ACC112 (cell line): ENCODE data around the gene NLGN1.
"Not testable (repeated sequence)": the region's sequence is repeated elsewhere in the genome, so short reads cannot be mapped to it uniquely, and the experiment has no call there.

Experiments
- H2AFZ ChIP-seq: fragments of 200-600 bp; sonication (generic); one replicate; pipeline ENCODE4 v1.6.0; 2017; ENCODE audit warnings: antibody characterized with exemption, low read length; ENCODE audit not compliant: unreplicated experiment
- H3K27ac ChIP-seq: fragments of 200-600 bp; sonication (generic); 2 replicates; pipeline ENCODE4 v1.5.1; 2014; ENCODE audit warnings: low read depth, mild to moderate bottlenecking, antibody characterized with exemption, low read length, moderate library complexity
- H3K27me3 ChIP-seq: fragments of 200-600 bp; sonication (generic); 2 replicates; pipeline ENCODE4 v1.6.1; 2014; ENCODE audit warnings: mild to moderate bottlenecking, antibody characterized with exemption, low read length, moderate library complexity, mixed read lengths; ENCODE audit not compliant: insufficient read depth
- H3K36me3 ChIP-seq: fragments of 200-600 bp; sonication (generic); 2 replicates; pipeline ENCODE4 v1.6.1; 2016; ENCODE audit warnings: mild to moderate bottlenecking, antibody characterized with exemption, low read length, moderate library complexity, mixed read lengths; ENCODE audit not compliant: insufficient read depth
- H3K4me1 ChIP-seq: fragments of 200-600 bp; sonication (generic); one replicate; pipeline ENCODE4 v1.6.1; 2016; ENCODE audit warnings: low read length, mixed read lengths; ENCODE audit not compliant: insufficient read depth, unreplicated experiment, control insufficient read depth
- H3K4me3 ChIP-seq: fragments of 200-600 bp; sonication (generic); 2 replicates; pipeline ENCODE4 v1.5.1; 2014; ENCODE audit warnings: mild to moderate bottlenecking, low read depth, low read length
- H3K79me2 ChIP-seq: fragments of 200-600 bp; sonication (generic); one replicate; pipeline ENCODE4 v1.6.0; 2016; ENCODE audit warnings: low read length; ENCODE audit not compliant: control insufficient read depth, unreplicated experiment, insufficient read depth

NLGN1 gene

DNA sequence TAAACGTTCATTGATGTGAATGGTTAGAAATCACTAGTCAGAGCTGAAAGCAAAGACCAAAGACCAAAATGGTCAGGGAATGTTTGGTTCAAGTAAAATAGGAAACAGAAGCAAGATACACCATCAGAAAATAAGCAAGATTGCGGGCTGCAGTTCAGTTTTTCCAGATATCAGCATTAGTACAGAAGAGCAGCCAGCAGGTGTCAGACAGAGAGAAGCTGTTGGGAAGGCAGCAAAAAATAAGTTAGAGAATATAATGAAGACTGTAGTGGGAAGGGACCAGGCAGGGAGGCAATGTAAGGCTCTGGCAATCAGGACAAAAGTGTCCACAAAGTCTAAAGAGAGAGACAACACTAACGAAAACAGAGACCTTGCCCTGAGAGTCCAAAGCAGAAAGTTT is 822.2 kb downstream of the NLGN1 start:
- Histone ChIP-seq H2AFZ (no peak overlapping the region), H3K4me1 (peaks cover 16% of the 10 kb centered on the region), H3K27me3 (no peaks in the 10 kb centered on the region), H3K79me2 (no peaks in the 10 kb centered on the region), H3K4me3 (no peak overlapping the region), H3K36me3 (no peaks in the 10 kb centered on the region), H3K27ac (no peak overlapping the region)

DNA sequence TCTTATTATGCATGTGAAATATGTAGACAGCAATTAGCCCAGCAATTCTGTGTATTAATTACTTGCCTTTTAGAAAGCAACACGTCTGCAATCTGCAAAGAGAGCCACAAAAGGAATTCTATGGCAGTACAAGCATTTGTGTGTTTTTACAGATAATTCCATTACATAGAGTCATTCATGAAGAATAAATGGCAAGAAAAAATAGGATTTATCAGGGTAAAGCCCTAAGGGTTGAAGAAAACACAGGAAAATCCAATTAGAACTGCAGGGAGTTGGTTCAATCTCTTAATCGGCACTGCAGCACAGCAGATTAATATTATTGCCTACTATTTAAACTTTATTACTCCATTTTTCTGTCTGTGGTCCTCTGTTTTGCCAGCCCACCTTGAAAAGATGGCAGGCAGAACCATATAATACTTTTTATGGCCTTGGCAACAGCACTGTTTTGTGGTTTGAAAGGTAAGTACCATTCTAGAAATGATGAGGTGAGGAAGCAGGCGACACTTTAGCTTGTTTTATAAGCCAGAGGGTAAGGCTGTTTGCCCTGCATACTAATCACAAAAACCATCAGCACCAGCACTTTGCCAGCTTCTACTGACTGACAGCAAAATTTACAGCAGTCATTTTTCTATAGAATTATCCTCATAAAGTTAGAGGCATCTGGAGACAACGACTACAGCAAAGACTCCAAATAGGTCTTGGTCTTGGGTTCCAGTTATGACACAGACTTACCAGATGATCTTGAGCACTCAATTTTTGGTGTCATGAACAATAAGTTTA is 823.4 kb downstream of the NLGN1 start:
- Histone ChIP-seq H2AFZ (no peak overlapping the region), H3K27ac (no peak overlapping the region), H3K4me3 (no peak overlapping the region), H3K4me1 (peaks cover 16% of the 10 kb centered on the region), H3K79me2 (no peaks in the 10 kb centered on the region), H3K36me3 (no peaks in the 10 kb centered on the region), H3K27me3 (no peaks in the 10 kb centered on the region)

DNA sequence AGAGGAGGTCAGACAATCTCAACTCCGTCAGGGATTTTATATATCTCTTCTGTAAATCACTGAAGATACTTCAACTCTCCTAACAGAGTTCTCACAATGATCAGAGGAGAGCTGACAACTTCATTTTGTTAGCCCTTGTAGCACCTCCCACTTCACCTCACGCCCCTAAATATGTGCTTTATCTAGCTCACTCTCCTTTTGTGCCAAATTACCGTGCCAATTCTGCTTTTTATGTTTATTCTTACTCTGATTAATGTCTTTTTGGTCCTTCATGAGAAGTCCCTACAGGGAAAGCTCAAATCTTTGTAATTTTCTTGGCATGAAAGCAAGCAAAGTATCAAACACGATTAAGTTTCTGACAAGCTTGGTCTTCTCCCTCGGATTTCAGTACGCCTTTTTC is 825.5 kb downstream of the NLGN1 start:
- no peaks in the 10 kb centered on the region for H3K36me3 ChIP-seq
- no peak overlapping the region for H2AFZ ChIP-seq
- no peak overlapping the region for H3K4me3 ChIP-seq
- H3K27me3 ChIP-seq = no peaks in the 10 kb centered on the region
- no peak overlapping the region for H3K27ac ChIP-seq
- H3K4me1 ChIP-seq = peaks cover 9% of the 10 kb centered on the region
- no peaks in the 10 kb centered on the region for H3K79me2 ChIP-seq

DNA sequence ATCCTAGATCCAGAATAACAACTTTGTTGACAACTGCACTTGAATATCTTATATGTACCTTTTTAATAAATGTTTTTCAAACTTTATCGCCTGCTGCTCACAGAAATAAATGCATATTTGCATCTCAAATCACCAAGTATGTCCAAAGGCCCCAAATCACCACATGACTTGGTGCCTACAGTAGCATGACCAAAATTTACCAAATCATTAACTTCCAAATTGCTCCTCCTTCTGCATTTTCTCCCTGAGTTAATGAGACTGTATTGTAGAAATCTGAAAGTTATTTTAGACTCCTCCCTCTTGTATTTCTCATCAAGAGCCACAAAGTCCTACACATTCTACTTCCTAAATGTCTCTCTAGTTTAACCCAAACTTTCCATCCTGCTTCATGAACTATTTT is 826.1 kb downstream of the NLGN1 start:
- H3K27me3 ChIP-seq = no peaks in the 10 kb centered on the region
- no peak overlapping the region for H3K27ac ChIP-seq

DNA sequence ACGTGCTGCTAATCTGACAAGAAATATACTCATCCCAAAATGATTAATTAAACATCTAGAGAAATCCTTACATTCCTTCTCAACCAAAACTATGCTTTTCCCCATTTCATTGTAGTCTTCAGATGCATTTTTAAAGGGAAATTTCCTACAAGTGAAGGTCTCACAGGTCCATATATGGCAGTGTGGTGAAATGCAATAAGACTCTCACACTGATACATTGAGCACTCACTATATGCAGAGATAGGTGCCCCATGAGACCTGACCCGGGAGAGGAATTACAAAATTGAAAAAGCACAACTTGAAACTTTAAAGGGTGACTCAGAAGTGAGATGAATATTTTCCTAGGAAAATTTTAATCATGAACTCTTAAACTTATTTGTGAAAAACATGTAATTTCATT is 832.4 kb downstream of the NLGN1 start:
- Histone ChIP-seq H3K27ac (no peak overlapping the region), H3K79me2 (no peaks in the 10 kb centered on the region), H3K4me1 (peaks cover 11% of the 10 kb centered on the region), H2AFZ (no peak overlapping the region), H3K36me3 (no peaks in the 10 kb centered on the region), H3K27me3 (no peaks in the 10 kb centered on the region), H3K4me3 (no peak overlapping the region)

More for the DNA sequence above, 826.1 kb downstream of the NLGN1 start:
- Histone ChIP-seq H3K4me3 (no peak overlapping the region), H3K36me3 (no peaks in the 10 kb centered on the region), H3K4me1 (peaks cover 3% of the 10 kb centered on the region), H3K79me2 (no peaks in the 10 kb centered on the region), H2AFZ (no peak overlapping the region)

DNA sequence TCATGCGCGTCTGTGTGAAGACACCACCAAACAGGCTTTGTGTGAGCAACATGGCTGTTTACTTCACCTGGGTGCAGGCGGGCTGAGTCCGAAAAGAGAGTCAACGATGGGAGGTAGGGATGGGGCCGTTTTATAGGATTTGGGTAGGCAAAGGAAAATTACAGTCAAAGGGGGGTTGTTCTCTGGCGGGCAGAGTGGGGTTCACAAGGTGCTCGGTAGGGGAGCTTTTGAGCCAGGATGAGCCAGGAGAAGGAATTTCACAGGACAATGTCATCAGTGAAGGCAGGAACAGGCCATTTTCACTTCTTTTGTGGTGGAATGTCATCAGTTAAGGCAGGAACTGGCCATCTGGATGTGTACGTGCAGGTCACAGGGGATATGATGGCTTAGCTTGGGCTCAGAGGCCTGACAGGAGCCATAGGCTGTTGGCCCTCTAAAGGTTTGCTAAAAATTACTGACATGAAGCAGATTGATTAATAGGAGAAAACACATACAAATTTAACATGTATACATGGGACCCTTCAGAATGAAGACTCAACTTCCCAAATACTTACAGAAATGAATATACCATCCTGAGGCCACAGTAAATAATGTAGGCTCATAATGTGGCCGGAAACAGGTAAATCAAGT is 834.6 kb downstream of the NLGN1 start:
- H3K27me3 ChIP-seq, H3K36me3 ChIP-seq, H3K27ac ChIP-seq, H2AFZ ChIP-seq, H3K4me3 ChIP-seq, H3K79me2 ChIP-seq: not testable (repeated sequence)
- H3K4me1 ChIP-seq = peaks cover 11% of the 10 kb centered on the region

DNA sequence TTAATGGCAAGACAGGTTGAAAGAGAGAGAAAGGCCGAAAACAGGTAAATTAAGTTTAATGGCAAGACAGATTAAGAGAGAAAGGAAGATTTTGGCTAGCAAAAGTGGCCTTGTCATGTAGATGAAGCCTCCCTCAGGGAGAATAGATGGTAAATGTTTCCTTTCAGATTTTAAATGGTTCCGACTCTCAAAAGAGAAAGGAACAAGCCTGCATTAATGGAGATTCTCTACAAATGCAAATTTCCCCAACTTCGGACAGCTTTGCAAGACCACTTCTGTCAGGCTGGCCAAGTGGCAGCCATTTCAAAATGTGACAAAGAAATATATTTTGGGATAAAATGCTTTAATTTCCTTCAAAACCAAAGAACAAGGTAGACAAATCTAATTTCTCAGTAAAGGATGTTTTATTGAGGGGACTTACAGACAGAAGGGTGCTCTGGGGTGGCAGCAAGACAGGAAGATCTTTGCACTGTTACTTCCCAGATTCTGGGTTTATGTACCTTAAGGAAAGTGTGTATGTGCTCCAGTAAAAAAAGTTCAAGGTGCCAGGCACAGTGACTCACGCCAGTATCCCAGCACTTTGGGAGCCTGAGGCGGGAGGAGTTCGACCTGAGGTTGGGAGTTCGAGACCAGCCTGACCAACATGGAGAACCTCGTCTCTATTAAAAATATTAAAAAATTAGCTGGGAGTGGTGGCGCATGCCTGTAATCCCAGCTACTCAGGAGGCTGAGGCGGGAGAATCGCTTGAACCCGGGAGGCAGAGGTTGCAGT is 835.3 kb downstream of the NLGN1 start:
- Histone ChIP-seq H3K27ac (no peak overlapping the region), H2AFZ (no peak overlapping the region), H3K4me3 (no peak overlapping the region), H3K4me1 (peaks cover 11% of the 10 kb centered on the region), H3K27me3 (no peaks in the 10 kb centered on the region), H3K79me2 (no peaks in the 10 kb centered on the region), H3K36me3 (no peaks in the 10 kb centered on the region)

DNA sequence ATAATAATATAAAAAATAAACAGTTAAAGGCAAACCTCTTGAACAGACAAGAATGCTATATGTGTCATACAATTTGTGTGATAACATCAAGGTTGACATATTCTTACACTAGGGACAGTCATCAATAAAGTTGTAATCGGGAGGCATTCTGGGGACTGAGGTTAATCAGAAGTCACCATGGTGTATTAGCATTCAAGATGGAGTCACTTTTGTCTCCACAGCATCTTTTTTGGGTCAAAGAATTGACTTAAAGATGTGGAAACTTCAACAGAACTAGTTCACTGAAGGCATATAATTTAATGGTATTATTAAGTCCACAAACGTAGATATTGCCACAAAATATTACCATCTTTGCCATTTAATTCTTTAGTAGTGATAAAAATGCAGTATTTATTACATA is 836.0 kb downstream of the NLGN1 start:
- Histone ChIP-seq H3K27me3 (no peaks in the 10 kb centered on the region), H3K27ac (no peak overlapping the region), H3K4me3 (no peak overlapping the region)

DNA sequence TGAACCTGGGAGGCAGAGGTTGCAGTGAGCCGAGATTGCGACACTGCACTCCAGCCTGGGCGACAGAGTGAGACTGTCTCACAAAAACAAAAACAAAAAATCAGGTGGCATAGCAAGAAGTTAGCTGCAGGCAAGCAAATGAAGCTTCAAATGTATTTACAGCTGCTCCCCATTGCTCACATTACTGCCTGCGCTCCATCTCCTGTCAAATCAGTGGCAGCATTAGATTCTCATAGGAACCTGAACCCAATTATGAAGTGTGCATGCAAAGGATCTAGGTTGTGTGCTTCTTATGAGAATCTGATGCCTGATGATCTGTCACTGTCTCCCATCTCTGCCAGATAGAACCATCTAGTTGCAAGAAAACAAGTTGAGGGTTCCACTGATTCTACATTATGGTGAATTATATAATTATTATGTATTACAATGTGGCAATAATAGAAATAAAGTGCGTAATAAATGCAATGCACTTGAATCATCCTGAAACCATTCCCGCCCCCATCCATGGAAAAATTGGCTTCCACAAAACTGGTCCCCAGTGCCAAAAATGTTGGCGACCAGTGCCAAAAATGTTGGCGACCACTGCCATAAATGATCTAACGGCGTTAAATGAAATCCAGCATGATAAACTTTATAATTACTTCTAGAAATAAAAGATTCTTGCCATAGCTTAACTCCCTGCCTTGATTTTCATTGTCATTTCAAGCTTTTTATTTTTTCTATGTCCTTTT is 844.9 kb downstream of the NLGN1 start:
- no peaks in the 10 kb centered on the region for H3K27me3 ChIP-seq
- H3K4me1 ChIP-seq = peaks cover 5% of the 10 kb centered on the region
- no peak overlapping the region for H3K27ac ChIP-seq
- H2AFZ ChIP-seq = peak overlapping the region; percentile 73
- no peaks in the 10 kb centered on the region for H3K79me2 ChIP-seq
- no peaks in the 10 kb centered on the region for H3K36me3 ChIP-seq
- no peak overlapping the region for H3K4me3 ChIP-seq

More for the DNA sequence above, 836.0 kb downstream of the NLGN1 start:
- Histone ChIP-seq H3K4me1 (peaks cover 11% of the 10 kb centered on the region), H3K36me3 (no peaks in the 10 kb centered on the region), H3K79me2 (no peaks in the 10 kb centered on the region), H2AFZ (no peak overlapping the region)

DNA sequence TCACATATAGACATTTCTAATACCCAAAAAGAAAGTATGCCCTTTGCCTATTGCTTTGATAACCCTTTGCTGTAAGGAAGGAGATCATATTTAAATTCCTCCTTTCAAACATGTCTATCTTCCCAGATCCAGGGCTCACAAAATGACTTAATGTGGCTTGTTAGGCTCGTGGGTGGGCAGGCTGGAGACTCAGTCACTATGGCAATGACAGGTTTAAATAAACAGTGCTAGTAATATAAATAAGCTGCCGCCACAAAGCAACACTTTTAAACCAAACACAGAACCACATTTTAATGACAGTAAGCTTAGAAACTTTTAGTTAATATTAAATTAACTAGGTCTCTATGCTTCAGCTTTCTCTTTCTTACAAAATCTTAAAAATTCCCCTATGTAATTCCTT is 845.6 kb downstream of the NLGN1 start:
- H3K36me3 ChIP-seq = no peaks in the 10 kb centered on the region
- no peaks in the 10 kb centered on the region for H3K79me2 ChIP-seq
- no peaks in the 10 kb centered on the region for H3K27me3 ChIP-seq
- H3K27ac ChIP-seq = no peak overlapping the region
- H3K4me3 ChIP-seq = no peak overlapping the region
- peak overlapping the region; percentile 73 for H2AFZ ChIP-seq
- H3K4me1 ChIP-seq = peaks cover 5% of the 10 kb centered on the region
